ENCODE results near the gene EPS8L2. TPM values are rescaled to one million over a fixed set of nuclear protein-coding genes. Genes with fewer than 3 reads are reported as not detected.
A peak's percentile ranks its signal among the peaks of the same experiment; 100 is the strongest.

EPS8L2 gene
- total and polyA plus RNA-seq, 9 of the 15 experiments (the other 6 are each of a cell fraction or from before 2014, with no cell fraction given), result 0.75 to 17.0 (median 3.7) TPM

GRCh38 chr11:760236-760635 lies 54.2 kb downstream of the EPS8L2 start (continued):
- TF ChIP-seq RERE (CRISPR knock-in tag; IDR thresholded peaks at IDR 0.05; ENCODE audit: borderline replicate concordance) (no peak), HDAC3 (IDR thresholded peaks at IDR 0.05; ENCODE audit: borderline replicate concordance, partially characterized antibody) (no peak), JUNB (CRISPR knock-in tag; conservative IDR thresholded peaks at IDR 0.05) (no peak), ZNF717 (CRISPR knock-in tag; IDR thresholded peaks at IDR 0.05) (no peak)

GRCh38 chr11:761526-762108 lies 55.6 kb downstream of the EPS8L2 start:
- TF ChIP-seq POLR2B (IDR thresholded peaks at IDR 0.05; ENCODE audit: low read depth, partially characterized antibody), result peak; percentile 32
- 0 out of 2 replicates have a peak, but pooled peaks have one; percentile 53 for TF ChIP-seq POLR2A (conservative IDR thresholded peaks at IDR 0.05)
- no peak for TF ChIP-seq E2F3 (CRISPR knock-in tag; IDR thresholded peaks at IDR 0.05)
- no peak for TF ChIP-seq CTBP1 (IDR thresholded peaks at IDR 0.05; ENCODE audit: borderline replicate concordance)
- TF ChIP-seq ARHGAP35 (IDR thresholded peaks at IDR 0.05; ENCODE audit: partially characterized antibody), result no peak
- H3K4me2 ChIP-seq (ENCODE audit: insufficient read depth, low read length), result no peak overlapping the region
- DNase-seq (ENCODE audit: extremely low read depth in 1 of 4, low spot score in 3 of 4) (no peak), FAIRE-seq (peak; percentile 78), ATAC-seq (0 out of 3 replicates have a peak, but pooled peaks have one; percentile 4)
- peaks cover 15% of the 10 kb centered on the region for H3K79me2 ChIP-seq (ENCODE audit: control insufficient read depth, insufficient read depth, low read length)
- no peak overlapping the region for H3K27ac ChIP-seq (ENCODE audit: extremely low read depth, low read depth, low read length)
- no peaks in the 10 kb centered on the region for H3K9me3 ChIP-seq (replicated peaks; ENCODE audit: control insufficient read depth, insufficient read depth, low read depth, low read length)
- no peak overlapping the region for H3K4me3 ChIP-seq
- H3K36me3 ChIP-seq (ENCODE audit: control insufficient read depth, insufficient read depth, low read length), result peaks cover 97% of the 10 kb centered on the region
- ChIA-PET POLR2A (interaction anchor here (0.6 to 10.4 kb wide), 9 partner anchors 9 to 213 kb away, joined by 3 to 88 read pairs (median 4); partner anchors contain the start of genes DEAF1, TALDO1 and TMEM80), CTCF (ENCODE audit: low intra/inter-chr PET ratio) (no interaction called here)
- H3K4me1 ChIP-seq (replicated peaks in 1 of 2; ENCODE audit: control insufficient read depth in 2 of 2, insufficient read depth in 2 of 2, low read length in 2 of 2), result peaks cover 8 to 30% of the 10 kb centered on the region in 2 experiments; a peak in 4 of 5 replicates
- in situ Hi-C loops (cut with MboI), result no loop called here
- intact Hi-C loops (cut with micrococcal nuclease), result no loop called here
- no TSS peak for BruUV-seq (replicated peaks)
- peaks cover 8% of the 10 kb centered on the region for H3K9me1 ChIP-seq (ENCODE audit: control insufficient read depth, insufficient read depth, low read length)
- H4K20me1 ChIP-seq (replicated peaks; ENCODE audit: control insufficient read depth, insufficient read depth, low read length), result peaks cover 36% of the 10 kb centered on the region
- WGBS (ENCODE audit: insufficient coverage, low coverage, missing lambda C conversion rate), result 60% methylated on average over 6 of the region's 8 CpGs
- H3K9ac ChIP-seq (ENCODE audit: insufficient read depth in 1 of 2, low read depth in 2 of 2, low read length in 2 of 2), result no peak overlapping the region
- no peak overlapping the region for H2AFZ ChIP-seq (ENCODE audit: low read depth, low read length)
- H3K27me3 ChIP-seq (ENCODE audit: control insufficient read depth in 2 of 2, insufficient read depth in 2 of 2, low read length in 2 of 2), result no peaks in the 10 kb centered on the region
